Parathyroid adenoma (tissue), 2 donors: Measurements from ENCODE around the gene MYL4.

Experiments
- H2AFZ ChIP-seq: fragments of 300-600 bp; sonication (generic); one replicate; pipeline ENCODE4 v1.7.0; 2017; ENCODE audit warnings: antibody characterized with exemption, mild to moderate bottlenecking
- H3K27ac ChIP-seq: fragments of 300-600 bp; sonication (generic); one replicate; pipeline ENCODE4 v1.7.0; 2017
- H3K27me3 ChIP-seq: fragments of 300-600 bp; sonication (generic); one replicate; pipeline ENCODE4 v1.7.0; 2017; ENCODE audit warnings: low read length; ENCODE audit not compliant: control insufficient read depth, insufficient read depth
- H3K36me3 ChIP-seq: fragments of 300-600 bp; sonication (generic); one replicate; pipeline ENCODE4 v1.7.0; 2017; ENCODE audit warnings: low read length; ENCODE audit not compliant: control insufficient read depth, insufficient read depth
- H3K4me1 ChIP-seq: fragments of 300-600 bp; sonication (generic); one replicate; pipeline ENCODE4 v1.7.0; 2017; ENCODE audit warnings: control low read depth
- H3K4me2 ChIP-seq: fragments of 300-600 bp; sonication (generic); one replicate; pipeline ENCODE4 v1.7.0; 2017; ENCODE audit warnings: low read length
- H3K4me3 ChIP-seq: fragments of 300-600 bp; sonication (generic); one replicate; pipeline ENCODE4 v1.7.0; 2017; ENCODE audit warnings: low read depth, low read length
- H3K79me2 ChIP-seq: fragments of 300-600 bp; sonication (generic); one replicate; pipeline ENCODE4 v1.7.0; 2017; ENCODE audit warnings: control low read depth
- H3K9ac ChIP-seq: fragments of 300-600 bp; sonication (generic); one replicate; pipeline ENCODE4 v1.7.0; 2017; ENCODE audit warnings: mild to moderate bottlenecking
- H3K9me3 ChIP-seq: fragments of 300-600 bp; sonication (generic); one replicate; pipeline ENCODE4 v1.7.0; 2017; ENCODE audit warnings: low read length; ENCODE audit not compliant: control insufficient read depth
- CTCF ChIP-seq: fragments of 300-600 bp; sonication (generic); IDR thresholded peaks from one replicate; pipeline ENCODE4 v1.7.0; 2017; ENCODE audit warnings: antibody characterized with exemption, mild to moderate bottlenecking
- donor health status: primary hyperparathyroidism.

The MYL4 gene

GRCh38 chr17:47192554-47192953 is 16.6 kb upstream of the MYL4 start:
- no peak overlapping the region for H3K27ac ChIP-seq
- H3K27me3 ChIP-seq, result no peaks in the 10 kb centered on the region
- no peaks in the 10 kb centered on the region for H3K79me2 ChIP-seq
- no peak overlapping the region for H3K4me3 ChIP-seq
- H3K4me1 ChIP-seq, result peaks cover 3% of the 10 kb centered on the region
- no peak overlapping the region for H2AFZ ChIP-seq
- H3K9me3 ChIP-seq, result no peaks in the 10 kb centered on the region
- H3K4me2 ChIP-seq, result no peak overlapping the region
- no peaks in the 10 kb centered on the region for H3K36me3 ChIP-seq
- TF ChIP-seq CTCF, result no peak
- no peak overlapping the region for H3K9ac ChIP-seq

- no peak overlapping the region for H3K27ac ChIP-seq
- no peak overlapping the region for H3K9ac ChIP-seq
- no peaks in the 10 kb centered on the region for H3K27me3 ChIP-seq
- no peak overlapping the region for H3K4me3 ChIP-seq
- H3K4me2 ChIP-seq, result no peak overlapping the region
- H2AFZ ChIP-seq, result no peak overlapping the region
- TF ChIP-seq CTCF, result no peak
- H3K9me3 ChIP-seq, result no peaks in the 10 kb centered on the region
- H3K36me3 ChIP-seq, result no peaks in the 10 kb centered on the region
- no peaks in the 10 kb centered on the region for H3K4me1 ChIP-seq
- H3K79me2 ChIP-seq, result no peaks in the 10 kb centered on the region
Measured at GRCh38 chr17:47193931-47194511, 15.1 kb upstream of the MYL4 start.

- no peak overlapping the region for H3K4me3 ChIP-seq
- H3K4me2 ChIP-seq, result no peak overlapping the region
- H3K9me3 ChIP-seq, result no peaks in the 10 kb centered on the region
- no peak overlapping the region for H2AFZ ChIP-seq
- H3K79me2 ChIP-seq, result no peaks in the 10 kb centered on the region
- no peaks in the 10 kb centered on the region for H3K4me1 ChIP-seq
- no peak overlapping the region for H3K9ac ChIP-seq
- H3K27ac ChIP-seq, result no peak overlapping the region
- no peaks in the 10 kb centered on the region for H3K36me3 ChIP-seq
- no peak for TF ChIP-seq CTCF
- no peaks in the 10 kb centered on the region for H3K27me3 ChIP-seq
Measured at GRCh38 chr17:47197821-47198220, 11.3 kb upstream of the MYL4 start.

GRCh38 chr17:47199627-47200324 is 9.4 kb upstream of the MYL4 start:
- Histone ChIP-seq H3K36me3 (no peaks in the 10 kb centered on the region), H3K27ac (no peak overlapping the region), H2AFZ (no peak overlapping the region), H3K9me3 (no peaks in the 10 kb centered on the region), H3K4me2 (no peak overlapping the region), H3K79me2 (no peaks in the 10 kb centered on the region), H3K27me3 (no peaks in the 10 kb centered on the region), H3K9ac (no peak overlapping the region), H3K4me3 (no peak overlapping the region), H3K4me1 (peaks cover 2% of the 10 kb centered on the region)
- TF ChIP-seq CTCF, result no peak

- Histone ChIP-seq H3K9ac (no peak overlapping the region), H3K36me3 (no peaks in the 10 kb centered on the region), H3K9me3 (no peaks in the 10 kb centered on the region), H3K27me3 (no peaks in the 10 kb centered on the region), H3K4me2 (no peak overlapping the region), H3K4me1 (peaks cover 7% of the 10 kb centered on the region), H3K4me3 (no peak overlapping the region), H3K79me2 (no peaks in the 10 kb centered on the region), H3K27ac (no peak overlapping the region), H2AFZ (no peak overlapping the region)
- no peak for TF ChIP-seq CTCF
Measured at GRCh38 chr17:47200325-47200664, 8.9 kb upstream of the MYL4 start.
